ENCODE measurements around the gene TLN1.

Gene TLN1

GRCh38 chr9:35734096-35734495 lies 2.1 kb upstream of the TLN1 start:
- Histone ChIP-seq H3K9me3 (ENCODE audit: control insufficient read depth, insufficient read depth, low read depth, low read length) (no peaks in the 10 kb centered on the region), H3K4me1 (ENCODE audit: control insufficient read depth, insufficient read depth, low read length) (peaks cover 10% of the 10 kb centered on the region), H3K36me3 (ENCODE audit: control insufficient read depth in 2 of 2, insufficient read depth in 1 of 2, low read length in 2 of 2) (peaks cover 16 to 61% of the 10 kb centered on the region in 2 experiments; a peak in 2 of 3 replicates), H3K4me3 (ENCODE audit: low read depth, low read length) (no peak overlapping the region), H3K27ac (ENCODE audit: extremely low read depth, low read depth, low read length) (no peak overlapping the region)
- TF ChIP-seq ZNF76 (tag by site-specific recombination; IDR thresholded peaks at IDR 0.05; ENCODE audit: borderline replicate concordance, low read depth): no peak
- TF ChIP-seq ZNF701 (tag by site-specific recombination; IDR thresholded peaks at IDR 0.05): no peak
- no peak for TF ChIP-seq ZNF239 (tag by site-specific recombination; IDR thresholded peaks at IDR 0.05)
- no peak for TF ChIP-seq ZBTB8A (tag by site-specific recombination; IDR thresholded peaks at IDR 0.05)
- no peak for TF ChIP-seq ZNF211 (tag by site-specific recombination; IDR thresholded peaks at IDR 0.05; ENCODE audit: low read depth)
- no peak for TF ChIP-seq ZNF112 (tag by site-specific recombination; IDR thresholded peaks at IDR 0.05)
- ChIA-PET POLR2A (interaction anchor here (5.3 kb wide), 1 partner anchor 13 kb away, joined by 57 read pairs; the partner anchor contains the start of genes GBA2 and RGP1), CTCF (interaction anchor here (0.6 to 4.6 kb wide), 10 partner anchors 12 to 177 kb away, joined by 3 to 51 read pairs (median 4); partner anchors contain the start of genes GBA2, RGP1 and SPAAR)

- peaks cover 13% of the 10 kb centered on the region for H3K4me1 ChIP-seq (ENCODE audit: control insufficient read depth, insufficient read depth, low read length)
- peaks cover 10 to 60% of the 10 kb centered on the region in 2 experiments; a peak in 2 of 3 replicates for H3K36me3 ChIP-seq (ENCODE audit: control insufficient read depth in 2 of 2, insufficient read depth in 1 of 2, low read length in 2 of 2)
- H3K27ac ChIP-seq (ENCODE audit: extremely low read depth, low read depth, low read length): peak overlapping the region; percentile 81
- no peaks in the 10 kb centered on the region for H3K9me3 ChIP-seq (ENCODE audit: control insufficient read depth, insufficient read depth, low read depth, low read length)
- ChIA-PET CTCF (interaction anchor here (0.6 to 8.0 kb wide), 14 partner anchors 8 to 128 kb away, joined by 3 to 88 read pairs (median 5); partner anchors contain the start of genes ARHGEF39, GBA2 and RGP1), POLR2A (interaction anchor here (0.5 to 4.2 kb wide), 28 partner anchors 7 to 795 kb away, joined by 3 to 73 read pairs (median 5); partner anchors contain the start of genes ARHGEF39, CCDC107, FAM221B and FANCG)
- H3K4me3 ChIP-seq (ENCODE audit: low read depth, low read length): peak overlapping the region; percentile 81
- 0 out of 2 replicates have a peak, but pooled peaks have one; percentile 7 for TF ChIP-seq ZNF2 (tag by site-specific recombination; IDR thresholded peaks at IDR 0.05)
- TF ChIP-seq ZNF280C (tag by site-specific recombination; IDR thresholded peaks at IDR 0.05): no peak
- TF ChIP-seq ZXDB (tag by site-specific recombination; IDR thresholded peaks at IDR 0.05): no peak
- peak; percentile 65 for TF ChIP-seq ZNF394 (tag by site-specific recombination; IDR thresholded peaks at IDR 0.05; ENCODE audit: borderline replicate concordance)
- TF ChIP-seq ZNF26 (tag by site-specific recombination; IDR thresholded peaks at IDR 0.05): no peak
- TF ChIP-seq ZNF600 (tag by site-specific recombination; IDR thresholded peaks at IDR 0.05): peak; percentile 84
- TF ChIP-seq ZNF140 (tag by site-specific recombination; IDR thresholded peaks at IDR 0.05): no peak
- no peak for TF ChIP-seq ZBTB49 (tag by site-specific recombination; IDR thresholded peaks at IDR 0.05; ENCODE audit: low read depth)
- no peak for TF ChIP-seq ZIC2 (tag by site-specific recombination; IDR thresholded peaks at IDR 0.05)
- TF ChIP-seq ZNF350 (tag by site-specific recombination; IDR thresholded peaks at IDR 0.05): no peak
- TF ChIP-seq ZFHX2 (tag by site-specific recombination; conservative IDR thresholded peaks at IDR 0.05): peak; percentile 61
- no peak for TF ChIP-seq KLF10 (tag by site-specific recombination; IDR thresholded peaks at IDR 0.05)
- TF ChIP-seq ZNF555 (tag by site-specific recombination; conservative IDR thresholded peaks at IDR 0.05): no peak
- TF ChIP-seq ZNF366 (tag by site-specific recombination; conservative IDR thresholded peaks at IDR 0.05): peak; percentile 21; the same call in 1 of the 2 replicates
- no peak for TF ChIP-seq ZBTB21 (tag by site-specific recombination; IDR thresholded peaks at IDR 0.05)
- TF ChIP-seq ZNF23 (tag by site-specific recombination; IDR thresholded peaks at IDR 0.05; ENCODE audit: borderline replicate concordance): no peak
- no peak for TF ChIP-seq ZNF324 (tag by site-specific recombination; IDR thresholded peaks at IDR 0.05)
- TF ChIP-seq ZNF623 (tag by site-specific recombination; IDR thresholded peaks at IDR 0.05): no peak
- TF ChIP-seq ZSCAN30 (tag by site-specific recombination; IDR thresholded peaks at IDR 0.05): no peak
- no peak for TF ChIP-seq ZNF530 (tag by site-specific recombination; IDR thresholded peaks at IDR 0.05; ENCODE audit: low read depth)
- TF ChIP-seq ZNF621 (tag by site-specific recombination; IDR thresholded peaks at IDR 0.05): no peak
- TF ChIP-seq HOXC10 (CRISPR knock-in tag; IDR thresholded peaks at IDR 0.05): no peak
- 0 out of 2 replicates have a peak, but pooled peaks have one; percentile 47 for TF ChIP-seq ZBTB48 (tag by site-specific recombination; IDR thresholded peaks at IDR 0.05)
- 0 out of 2 replicates have a peak, but pooled peaks have one; percentile 49 for TF ChIP-seq ZNF777 (tag by site-specific recombination; IDR thresholded peaks at IDR 0.05; ENCODE audit: borderline replicate concordance)
These were observed 976 bp upstream of the TLN1 start for GRCh38 chr9:35732800-35733541.
